ENCODE results near the gene CUBN. TPM values are rescaled to one million over a fixed set of nuclear protein-coding genes. Genes with fewer than 3 reads are reported as not detected.
A peak's percentile ranks its signal among the peaks of the same experiment; 100 is the strongest.

Gene CUBN
- total RNA-seq, 1 experiment from 2014 or later: 0.07 TPM

GRCh38 chr10:17025444-17026295, 103.9 kb downstream of the CUBN start:
- ChIA-PET POLR2A (ENCODE audit: unreplicated experiment) (no interaction called here), CTCF (no interaction called here)
- Histone ChIP-seq H3K4me2 (no peak overlapping the region), H2AFZ (no peak overlapping the region), H3F3A (ENCODE audit: insufficient read depth, low read depth) (no peaks in the 10 kb centered on the region), H3K9me3 (ENCODE audit: insufficient read depth, low read depth) (no peaks in the 10 kb centered on the region), H3K27ac (no peak overlapping the region), H3K4me3 (no peak overlapping the region), H3K4me1 (replicated peaks; ENCODE audit: insufficient read depth) (peaks cover 11% of the 10 kb centered on the region), H3K36me3 (ENCODE audit: low read depth) (no peaks in the 10 kb centered on the region), H3K9me2 (ENCODE audit: insufficient read depth) (no peaks in the 10 kb centered on the region), H4K20me1 (ENCODE audit: insufficient read depth) (no peaks in the 10 kb centered on the region), H3K27me3 (ENCODE audit: insufficient read depth, low read depth) (no peaks in the 10 kb centered on the region), H3K79me2 (ENCODE audit: low read depth) (no peaks in the 10 kb centered on the region)
- TF ChIP-seq CTCF (conservative IDR thresholded peaks at IDR 0.05): no peak
- TF ChIP-seq EZH2 (IDR thresholded peaks at IDR 0.05; ENCODE audit: low read depth): no peak
- DNase-seq: peak in 1 of 2 experiments; percentile 17
- intact Hi-C loops (cut with micrococcal nuclease; ENCODE audit: unreplicated experiment): loop anchor here (10.0 kb wide), 2 partner anchors 179 to 181 kb away; partner anchors contain the start of gene TRDMT1
- no TSS peak for BruUV-seq (replicated peaks)

GRCh38 chr10:17024461-17024860, 105.2 kb downstream of the CUBN start:
- TF ChIP-seq CTCF (conservative IDR thresholded peaks at IDR 0.05) (no peak), EZH2 (IDR thresholded peaks at IDR 0.05; ENCODE audit: low read depth) (no peak)
- no peak overlapping the region for H3K4me3 ChIP-seq
- H3K27me3 ChIP-seq (ENCODE audit: insufficient read depth, low read depth): no peaks in the 10 kb centered on the region
- no peak overlapping the region for H2AFZ ChIP-seq
- H3K36me3 ChIP-seq (ENCODE audit: low read depth): no peaks in the 10 kb centered on the region
- no peaks in the 10 kb centered on the region for H4K20me1 ChIP-seq (ENCODE audit: insufficient read depth)
- no peaks in the 10 kb centered on the region for H3F3A ChIP-seq (ENCODE audit: insufficient read depth, low read depth)
- no peaks in the 10 kb centered on the region for H3K79me2 ChIP-seq (ENCODE audit: low read depth)
- H3K9me3 ChIP-seq (ENCODE audit: insufficient read depth, low read depth): no peaks in the 10 kb centered on the region
- no peaks in the 10 kb centered on the region for H3K9me2 ChIP-seq (ENCODE audit: insufficient read depth)
- no peak for DNase-seq
- intact Hi-C loops (cut with micrococcal nuclease; ENCODE audit: unreplicated experiment): loop anchor here (10.0 kb wide), 2 partner anchors 180 kb away; partner anchors contain the start of gene TRDMT1
- POLR2A ChIA-PET (ENCODE audit: unreplicated experiment): interaction anchor here (0.6 kb wide), 1 partner anchor 134 kb away, joined by 4 read pairs; no protein-coding TSS in a partner anchor
- CTCF ChIA-PET: interaction anchor here (0.7 kb wide), 1 partner anchor 196 kb away, joined by 3 read pairs; no protein-coding TSS in a partner anchor
- no TSS peak for BruUV-seq (replicated peaks)
- no peak overlapping the region for H3K4me2 ChIP-seq
- peaks cover 11% of the 10 kb centered on the region for H3K4me1 ChIP-seq (replicated peaks; ENCODE audit: insufficient read depth)
- no peak overlapping the region for H3K27ac ChIP-seq

- no peaks in the 10 kb centered on the region for H3K27me3 ChIP-seq (ENCODE audit: insufficient read depth, low read depth)
- CTCF ChIA-PET: interaction anchor here (0.6 kb wide), 1 partner anchor 1196 kb away, joined by 5 read pairs; no protein-coding TSS in a partner anchor
- peak; percentile 67 to 87 for DNase-seq
- POLR2A ChIA-PET (ENCODE audit: unreplicated experiment): interaction anchor here (0.6 kb wide), 2 partner anchors 133 to 175 kb away, joined by 4 to 7 read pairs; no protein-coding TSS in a partner anchor
- no peak overlapping the region for H2AFZ ChIP-seq
- H3K4me1 ChIP-seq (replicated peaks; ENCODE audit: insufficient read depth): peaks cover 11% of the 10 kb centered on the region
- BruUV-seq (replicated peaks): TSS peak; percentile 42
- no peaks in the 10 kb centered on the region for H3F3A ChIP-seq (ENCODE audit: insufficient read depth, low read depth)
- no peaks in the 10 kb centered on the region for H3K36me3 ChIP-seq (ENCODE audit: low read depth)
- peak overlapping the region; percentile 57 for H3K4me2 ChIP-seq
- intact Hi-C loops (cut with micrococcal nuclease; ENCODE audit: unreplicated experiment): loop anchor here (1.0 to 10.0 kb wide), 5 partner anchors 39 to 207 kb away; partner anchors contain the start of gene TRDMT1
- TF ChIP-seq EZH2 (IDR thresholded peaks at IDR 0.05; ENCODE audit: low read depth) (no peak), CTCF (conservative IDR thresholded peaks at IDR 0.05) (no peak)
- no peaks in the 10 kb centered on the region for H3K9me3 ChIP-seq (ENCODE audit: insufficient read depth, low read depth)
- H3K9me2 ChIP-seq (ENCODE audit: insufficient read depth): no peaks in the 10 kb centered on the region
- H4K20me1 ChIP-seq (ENCODE audit: insufficient read depth): no peaks in the 10 kb centered on the region
- no peaks in the 10 kb centered on the region for H3K79me2 ChIP-seq (ENCODE audit: low read depth)
- no peak overlapping the region for H3K27ac ChIP-seq
- H3K4me3 ChIP-seq: no peak overlapping the region
Observed at GRCh38 chr10:17023386-17024298, 106.0 kb downstream of the CUBN start.
